Aortic smooth muscle cell (primary cell): ENCODE data around the gene TNRC18. TPM values are rescaled to one million over a fixed set of nuclear protein-coding genes. Genes with fewer than 3 reads are reported as not detected.

Experiments
- total RNA-seq: library from RNA; depleted of rRNA; stranded (reverse); fragments of >200 nt; gene quantifications from 2 replicates; pipeline ENCODE4 v1.2.3, GENCODE V29; 2014

Gene TNRC18
- total RNA-seq = 40.4 and 52.2 TPM in 2 replicates

GRCh38 chr7:5423306-5423975 is at the start of gene TNRC18:
TSS of gene TNRC18 (minus strand) at chr7:5423834. CDS start at chr7:5421246, 2,588 bp downstream.

GRCh38 chr7:5282543-5283316 is 140.9 kb downstream of the TNRC18 start, which contains the start of gene SLC29A4:
TSS of gene SLC29A4 (plus strand) at chr7:5282943. CDS start at chr7:5287817, 4,874 bp downstream.

Other genes with a start within 250 kb of the TNRC18 start
- 61.3 and 71.7 TPM in 2 replicates for gene WIPI2, start 233.6 kb downstream of the TNRC18 start, total RNA-seq
- 0.40 and 0.75 TPM in 2 replicates for gene SLC29A4, start 140.9 kb downstream of the TNRC18 start, total RNA-seq
- 4.6 TPM in 2 replicates for gene FBXL18, start 90.0 kb upstream of the TNRC18 start, total RNA-seq
- 2,588 and 3,408 TPM in 2 replicates for gene ACTB, start 106.8 kb upstream of the TNRC18 start, total RNA-seq
- gene FSCN1, start 169.0 kb upstream of the TNRC18 start, total RNA-seq = 186 and 187 TPM in 2 replicates